ENCODE data around the gene CCDC124. TPM values are rescaled to one million over a fixed set of nuclear protein-coding genes. Genes with fewer than 3 reads are reported as not detected.

Gene CCDC124
- total RNA-seq, 1 donor from 2014 or later = 97.3 TPM

DNA sequence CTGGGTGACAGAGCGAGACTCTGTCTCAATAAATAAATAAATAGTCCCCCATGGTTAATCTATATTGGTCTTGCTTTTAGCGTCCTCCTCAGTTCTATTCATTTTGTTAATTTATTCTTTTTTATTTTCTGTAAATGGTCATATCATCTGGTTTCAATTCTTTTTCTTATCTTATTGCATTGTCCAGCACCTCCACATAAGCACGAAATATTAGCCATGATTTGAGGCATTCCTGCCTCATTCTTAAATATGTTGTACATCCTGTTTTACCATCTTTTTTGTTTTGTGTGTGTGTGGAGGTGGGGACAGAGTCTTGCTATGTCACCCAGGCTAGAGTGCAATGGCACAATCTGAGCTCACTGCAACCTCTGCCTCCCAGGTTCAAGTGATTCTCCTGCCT lies 24.6 kb upstream of the CCDC124 start:
- no peaks in the 10 kb centered on the region for H3K4me1 ChIP-seq (ENCODE audit: insufficient read depth, low read length)
- H3K27me3 ChIP-seq (ENCODE audit: insufficient read depth, low read length) = peaks cover 2% of the 10 kb centered on the region
- Mint-ChIP-seq H3K27me3 (ENCODE audit: low read depth, unreplicated experiment) (peaks cover 5% of the 10 kb centered on the region), H3K9me3 (ENCODE audit: unreplicated experiment) (peaks cover 11% of the 10 kb centered on the region), H3K4me1 (ENCODE audit: low read depth, unreplicated experiment) (no peaks in the 10 kb centered on the region), H3K27ac (ENCODE audit: unreplicated experiment) (no peak overlapping the region), H3K4me3 (ENCODE audit: unreplicated experiment) (no peak overlapping the region), H3K36me3 (ENCODE audit: low read depth, unreplicated experiment) (no peaks in the 10 kb centered on the region)
- no peak overlapping the region for H3K9ac ChIP-seq (ENCODE audit: low read length)
- H3K4me3 ChIP-seq (ENCODE audit: insufficient read depth, low read depth, low read length) = no peak overlapping the region
- peaks cover 2% of the 10 kb centered on the region for H3K9me3 ChIP-seq (ENCODE audit: insufficient read depth, low read depth, low read length)
- no peak for DNase-seq (ENCODE audit: low read depth)
- TF ChIP-seq, protein P1, sequence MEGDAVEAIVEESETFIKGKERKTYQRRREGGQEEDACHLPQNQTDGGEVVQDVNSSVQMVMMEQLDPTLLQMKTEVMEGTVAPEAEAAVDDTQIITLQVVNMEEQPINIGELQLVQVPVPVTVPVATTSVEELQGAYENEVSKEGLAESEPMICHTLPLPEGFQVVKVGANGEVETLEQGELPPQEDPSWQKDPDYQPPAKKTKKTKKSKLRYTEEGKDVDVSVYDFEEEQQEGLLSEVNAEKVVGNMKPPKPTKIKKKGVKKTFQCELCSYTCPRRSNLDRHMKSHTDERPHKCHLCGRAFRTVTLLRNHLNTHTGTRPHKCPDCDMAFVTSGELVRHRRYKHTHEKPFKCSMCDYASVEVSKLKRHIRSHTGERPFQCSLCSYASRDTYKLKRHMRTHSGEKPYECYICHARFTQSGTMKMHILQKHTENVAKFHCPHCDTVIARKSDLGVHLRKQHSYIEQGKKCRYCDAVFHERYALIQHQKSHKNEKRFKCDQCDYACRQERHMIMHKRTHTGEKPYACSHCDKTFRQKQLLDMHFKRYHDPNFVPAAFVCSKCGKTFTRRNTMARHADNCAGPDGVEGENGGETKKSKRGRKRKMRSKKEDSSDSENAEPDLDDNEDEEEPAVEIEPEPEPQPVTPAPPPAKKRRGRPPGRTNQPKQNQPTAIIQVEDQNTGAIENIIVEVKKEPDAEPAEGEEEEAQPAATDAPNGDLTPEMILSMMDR (IDR thresholded peaks at IDR 0.05; ENCODE audit: insufficient read depth, low read depth, low read length) = no peak
- TF ChIP-seq EZH2 (IDR thresholded peaks at IDR 0.05; ENCODE audit: insufficient read depth, low read length) = no peak
- H3K4me2 ChIP-seq (ENCODE audit: low read length) = no peak overlapping the region
- FAIRE-seq = no peak
- H3K79me2 ChIP-seq (ENCODE audit: insufficient read depth, low read length) = no peaks in the 10 kb centered on the region
- H4K20me1 ChIP-seq (ENCODE audit: insufficient read depth, low read length) = no peaks in the 10 kb centered on the region
- H2AFZ ChIP-seq (ENCODE audit: low read depth, low read length) = no peak overlapping the region
- no peak overlapping the region for H3K27ac ChIP-seq (ENCODE audit: low read depth, low read length)
- H3K36me3 ChIP-seq (ENCODE audit: insufficient read depth, low read length) = no peaks in the 10 kb centered on the region

DNA sequence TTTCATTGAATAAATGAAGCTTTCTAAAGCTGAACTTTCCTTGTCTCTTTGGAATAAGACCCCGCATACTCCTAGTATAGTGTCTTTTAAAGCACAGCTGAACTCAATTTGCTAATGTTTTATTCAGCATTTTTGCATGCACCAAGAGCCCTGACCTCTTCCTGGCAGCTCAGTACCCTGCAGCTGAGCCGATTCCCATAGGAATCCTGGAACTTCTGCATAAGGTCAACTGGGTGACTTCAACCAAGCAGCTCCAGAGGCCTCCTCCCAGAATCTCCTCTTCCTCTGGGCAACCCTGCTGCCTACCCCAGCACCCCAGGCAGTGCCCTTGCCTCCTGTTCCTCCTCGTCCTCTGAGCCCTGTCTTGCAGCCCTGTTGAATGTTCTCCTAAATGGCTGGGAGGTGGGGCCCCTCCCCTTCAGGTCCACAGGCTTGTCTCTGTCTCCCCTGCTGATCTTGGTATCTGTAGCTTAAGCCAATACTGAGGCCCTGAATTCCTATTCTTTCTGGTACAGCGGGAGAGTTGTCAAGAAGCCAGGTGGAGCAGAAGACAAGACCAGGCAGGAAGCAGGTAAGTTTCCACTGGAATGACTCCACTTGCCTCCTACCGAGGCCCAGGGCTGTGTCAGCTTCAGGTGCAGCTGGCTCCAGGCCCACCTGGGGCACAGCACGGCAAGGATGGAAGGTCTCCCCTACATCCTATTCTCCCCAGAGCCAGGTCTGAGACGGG lies 23.6 kb upstream of the CCDC124 start:
- no peaks in the 10 kb centered on the region for H3K79me2 ChIP-seq (ENCODE audit: insufficient read depth, low read length)
- H3K36me3 ChIP-seq (ENCODE audit: insufficient read depth, low read length) = no peaks in the 10 kb centered on the region
- Mint-ChIP-seq H3K4me3 (ENCODE audit: unreplicated experiment) (no peak overlapping the region), H3K27ac (ENCODE audit: unreplicated experiment) (no peak overlapping the region), H3K4me1 (ENCODE audit: low read depth, unreplicated experiment) (no peaks in the 10 kb centered on the region), H3K9me3 (ENCODE audit: unreplicated experiment) (peaks cover 14% of the 10 kb centered on the region), H3K36me3 (ENCODE audit: low read depth, unreplicated experiment) (no peaks in the 10 kb centered on the region), H3K27me3 (ENCODE audit: low read depth, unreplicated experiment) (peaks cover 5% of the 10 kb centered on the region)
- no peak overlapping the region for H2AFZ ChIP-seq (ENCODE audit: low read depth, low read length)
- no peak for TF ChIP-seq EZH2 (IDR thresholded peaks at IDR 0.05; ENCODE audit: insufficient read depth, low read length)
- TF ChIP-seq, protein P1 (IDR thresholded peaks at IDR 0.05; ENCODE audit: insufficient read depth, low read depth, low read length) = no peak
- H3K27ac ChIP-seq (ENCODE audit: low read depth, low read length) = no peak overlapping the region
- no peaks in the 10 kb centered on the region for H4K20me1 ChIP-seq (ENCODE audit: insufficient read depth, low read length)
- H3K4me2 ChIP-seq (ENCODE audit: low read length) = no peak overlapping the region
- FAIRE-seq (no peak), DNase-seq (ENCODE audit: low read depth) (no peak)
- H3K9ac ChIP-seq (ENCODE audit: low read length) = no peak overlapping the region
- no peaks in the 10 kb centered on the region for H3K4me1 ChIP-seq (ENCODE audit: insufficient read depth, low read length)
- peaks cover 2% of the 10 kb centered on the region for H3K27me3 ChIP-seq (ENCODE audit: insufficient read depth, low read length)
- no peak overlapping the region for H3K4me3 ChIP-seq (ENCODE audit: insufficient read depth, low read depth, low read length)
- peaks cover 5% of the 10 kb centered on the region for H3K9me3 ChIP-seq (ENCODE audit: insufficient read depth, low read depth, low read length)

DNA sequence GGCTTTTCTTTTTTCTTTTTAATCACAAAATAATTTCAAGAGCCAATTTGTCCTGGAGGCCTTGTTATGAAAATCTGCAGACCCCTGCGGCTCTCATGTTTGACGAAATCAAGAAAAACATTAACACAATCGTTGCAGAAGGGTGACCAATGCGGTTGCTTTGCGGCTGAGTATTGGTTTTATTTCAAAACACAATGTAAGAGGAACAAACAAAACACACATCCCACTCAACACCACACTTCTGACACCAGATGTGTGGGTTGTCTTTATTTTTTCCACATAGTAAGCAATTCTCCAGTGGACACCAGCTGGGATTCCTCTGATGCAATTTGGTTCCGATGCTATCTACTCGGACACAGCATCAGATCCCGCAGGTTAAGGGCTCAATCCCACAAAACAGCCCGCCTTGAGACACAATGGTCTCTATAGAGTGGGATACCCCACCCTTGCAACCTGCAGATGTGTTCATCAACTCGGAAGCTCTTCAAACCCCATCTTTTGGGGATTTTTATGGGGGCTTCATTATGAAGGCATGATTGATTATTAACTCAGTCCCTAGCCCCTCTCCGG lies 21.9 kb upstream of the CCDC124 start:
- Histone ChIP-seq H3K9ac (ENCODE audit: low read length) (no peak overlapping the region), H2AFZ (ENCODE audit: low read depth, low read length) (no peak overlapping the region), H3K27me3 (ENCODE audit: insufficient read depth, low read length) (peaks cover 2% of the 10 kb centered on the region), H3K4me1 (ENCODE audit: insufficient read depth, low read length) (no peaks in the 10 kb centered on the region), H4K20me1 (ENCODE audit: insufficient read depth, low read length) (no peaks in the 10 kb centered on the region), H3K4me3 (ENCODE audit: insufficient read depth, low read depth, low read length) (no peak overlapping the region), H3K4me2 (ENCODE audit: low read length) (no peak overlapping the region), H3K27ac (ENCODE audit: low read depth, low read length) (no peak overlapping the region), H3K36me3 (ENCODE audit: insufficient read depth, low read length) (no peaks in the 10 kb centered on the region), H3K9me3 (ENCODE audit: insufficient read depth, low read depth, low read length) (peaks cover 5% of the 10 kb centered on the region), H3K79me2 (ENCODE audit: insufficient read depth, low read length) (no peaks in the 10 kb centered on the region)
- FAIRE-seq = no peak
- Mint-ChIP-seq H3K4me3 (ENCODE audit: unreplicated experiment) (no peak overlapping the region), H3K4me1 (ENCODE audit: low read depth, unreplicated experiment) (no peaks in the 10 kb centered on the region), H3K27ac (ENCODE audit: unreplicated experiment) (no peak overlapping the region), H3K9me3 (ENCODE audit: unreplicated experiment) (peaks cover 14% of the 10 kb centered on the region), H3K27me3 (ENCODE audit: low read depth, unreplicated experiment) (peaks cover 5% of the 10 kb centered on the region), H3K36me3 (ENCODE audit: low read depth, unreplicated experiment) (no peaks in the 10 kb centered on the region)
- TF ChIP-seq, protein P1 (IDR thresholded peaks at IDR 0.05; ENCODE audit: insufficient read depth, low read depth, low read length) = no peak
- no peak for DNase-seq (ENCODE audit: low read depth)
